Globus pallidus (tissue), 1 donor: ENCODE data around the gene EPAS1.

Experiments
- DNase-seq: peaks from one replicate; pipeline ENCODE4 v3.0.0-alpha.2; 2015; ENCODE audit warnings: low spot score

EPAS1 gene

GRCh38 chr2:46296840-46297545 lies at the start of gene EPAS1:
Gene EPAS1, plus strand, starts transcription at chr2:46297407. Its CDS starts 505 bp downstream, at chr2:46297912.
- DNase-seq: peak; percentile 82

GRCh38 chr2:46248171-46248570 lies 49.0 kb upstream of the EPAS1 start:
- no peak for DNase-seq

GRCh38 chr2:46249654-46250053 lies 47.6 kb upstream of the EPAS1 start:
- DNase-seq: no peak

GRCh38 chr2:46252891-46253659 lies 44.1 kb upstream of the EPAS1 start:
- DNase-seq: no peak

GRCh38 chr2:46254474-46254873 lies 42.7 kb upstream of the EPAS1 start:
- no peak for DNase-seq

- DNase-seq: no peak
These were observed 40.6 kb upstream of the EPAS1 start for GRCh38 chr2:46256563-46257142.

GRCh38 chr2:46257476-46257875 lies 39.7 kb upstream of the EPAS1 start:
- DNase-seq: no peak

GRCh38 chr2:46257980-46258379 lies 39.2 kb upstream of the EPAS1 start:
- no peak for DNase-seq

- no peak for DNase-seq
These were observed 38.0 kb upstream of the EPAS1 start for GRCh38 chr2:46258937-46259776.

- no peak for DNase-seq
These were observed 37.4 kb upstream of the EPAS1 start for GRCh38 chr2:46259777-46260168.

- no peak for DNase-seq
These were observed 36.9 kb upstream of the EPAS1 start for GRCh38 chr2:46260305-46260704.

- no peak for DNase-seq
These were observed 34.8 kb upstream of the EPAS1 start for GRCh38 chr2:46262248-46262938.

- no peak for DNase-seq
These were observed 33.9 kb upstream of the EPAS1 start for GRCh38 chr2:46263347-46263746.

GRCh38 chr2:46264447-46264846 lies 32.8 kb upstream of the EPAS1 start:
- DNase-seq: no peak

- DNase-seq: no peak
These were observed 31.1 kb upstream of the EPAS1 start for GRCh38 chr2:46266134-46266533.

- no peak for DNase-seq
These were observed 29.6 kb upstream of the EPAS1 start for GRCh38 chr2:46267616-46268015.

- peak; percentile 2 for DNase-seq
These were observed 29.0 kb upstream of the EPAS1 start for GRCh38 chr2:46268196-46268595.

- DNase-seq: no peak
These were observed 28.2 kb upstream of the EPAS1 start for GRCh38 chr2:46269001-46269400.

- no peak for DNase-seq
These were observed 27.5 kb upstream of the EPAS1 start for GRCh38 chr2:46269544-46270273.

- no peak for DNase-seq
These were observed 26.8 kb upstream of the EPAS1 start for GRCh38 chr2:46270384-46270783.
